Activated T-cell treated with anti-CD3 and anti-CD28 coated beads, Interleukin-2, amount 50 U/mL, for 4 hours (primary cell): ENCODE results near the gene TGIF1. TPM values are rescaled to one million over a fixed set of nuclear protein-coding genes. Genes with fewer than 3 reads are reported as not detected.

Experiments
- ATAC-seq, 2 donors: fragments of 200-7000 bp; cut with Tn5 transposase; one replicate each; pipeline ENCODE4 v1.10.0; 2021
- DNase-seq: peaks from one replicate; pipeline ENCODE4 v3.0.0-alpha.2; 2020
- H3K27me3 Mint-ChIP-seq: one replicate; pipeline ENCODE4 v1.8.0; 2021; ENCODE audit warnings: low read depth, mixed read lengths
- H3K36me3 Mint-ChIP-seq: one replicate; pipeline ENCODE4 v1.8.0; 2022; ENCODE audit warnings: mixed read lengths; ENCODE audit not compliant: insufficient read depth
- H3K4me1 Mint-ChIP-seq: one replicate; pipeline ENCODE4 v1.8.0; 2021; ENCODE audit warnings: low read depth, mixed read lengths
- H3K4me3 Mint-ChIP-seq: one replicate; pipeline ENCODE4 v1.8.0; 2021; ENCODE audit warnings: mild to moderate bottlenecking, moderate library complexity, mixed read lengths
- H3K9me3 Mint-ChIP-seq: one replicate; pipeline ENCODE4 v1.8.0; 2021; ENCODE audit warnings: mixed read lengths
- total RNA-seq, 3 donors: library from RNA; stranded (reverse); gene quantifications; one replicate each; pipeline ENCODE4 v1.2.1, GENCODE V29; 2021

The TGIF1 gene
- total RNA-seq, 3 donors from 2014 or later, result 19.8 to 35.0 (median 34.8) TPM

DNA sequence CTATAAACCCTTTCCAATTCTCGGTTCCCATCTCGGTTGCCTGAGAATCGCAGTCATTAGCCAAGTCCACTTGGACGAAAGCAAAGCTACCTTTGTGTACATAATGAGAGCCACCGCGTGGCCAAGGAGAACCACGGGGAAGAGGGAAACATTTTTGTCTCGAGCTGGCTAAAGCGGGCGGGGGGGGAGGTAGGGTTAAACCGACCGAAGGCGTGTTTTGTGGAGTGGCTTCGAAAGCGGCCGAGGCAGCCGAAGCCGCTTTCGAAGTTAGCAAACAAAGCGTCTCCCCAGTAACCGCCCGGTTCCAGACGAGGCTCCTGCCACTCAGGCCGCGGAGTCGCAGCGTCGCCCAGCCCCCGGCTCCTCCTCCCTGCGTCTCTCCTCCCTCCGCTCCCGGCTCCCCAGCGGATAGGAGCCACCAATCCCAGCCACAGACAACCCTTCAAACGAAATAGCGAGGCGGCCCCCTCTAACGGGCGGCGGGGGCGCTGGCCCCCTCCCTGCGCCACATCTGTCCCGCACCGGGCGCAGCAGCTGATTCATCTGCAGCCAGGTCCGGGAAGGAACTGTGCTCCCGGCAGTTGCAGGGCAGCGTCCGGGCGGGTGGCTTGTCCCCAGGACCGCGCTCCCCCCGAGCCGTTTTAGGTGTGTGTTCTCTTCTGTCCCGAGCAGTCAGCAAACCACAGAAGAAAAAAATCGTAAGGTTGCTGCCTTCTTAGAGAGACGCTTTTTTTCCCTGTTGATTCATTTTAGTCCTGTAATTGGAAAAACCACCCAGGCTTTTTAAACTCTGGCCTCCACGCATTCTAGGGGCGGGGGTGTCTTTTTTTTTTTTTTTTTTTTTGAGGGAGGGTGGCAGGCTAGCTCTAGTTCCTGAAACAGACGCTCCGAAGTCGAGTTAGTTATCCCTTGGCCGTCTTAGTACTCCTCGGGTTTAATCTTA, 1.8 kb upstream of the TGIF1 start:
- Mint-ChIP-seq H3K9me3 (no peaks in the 10 kb centered on the region), H3K36me3 (no peaks in the 10 kb centered on the region), H3K4me3 (peak overlapping the region; percentile 94), H3K27me3 (no peaks in the 10 kb centered on the region), H3K4me1 (peaks cover 34% of the 10 kb centered on the region)
- peak; percentile 50 to 61 for ATAC-seq
- peak; percentile 63 for DNase-seq

DNA sequence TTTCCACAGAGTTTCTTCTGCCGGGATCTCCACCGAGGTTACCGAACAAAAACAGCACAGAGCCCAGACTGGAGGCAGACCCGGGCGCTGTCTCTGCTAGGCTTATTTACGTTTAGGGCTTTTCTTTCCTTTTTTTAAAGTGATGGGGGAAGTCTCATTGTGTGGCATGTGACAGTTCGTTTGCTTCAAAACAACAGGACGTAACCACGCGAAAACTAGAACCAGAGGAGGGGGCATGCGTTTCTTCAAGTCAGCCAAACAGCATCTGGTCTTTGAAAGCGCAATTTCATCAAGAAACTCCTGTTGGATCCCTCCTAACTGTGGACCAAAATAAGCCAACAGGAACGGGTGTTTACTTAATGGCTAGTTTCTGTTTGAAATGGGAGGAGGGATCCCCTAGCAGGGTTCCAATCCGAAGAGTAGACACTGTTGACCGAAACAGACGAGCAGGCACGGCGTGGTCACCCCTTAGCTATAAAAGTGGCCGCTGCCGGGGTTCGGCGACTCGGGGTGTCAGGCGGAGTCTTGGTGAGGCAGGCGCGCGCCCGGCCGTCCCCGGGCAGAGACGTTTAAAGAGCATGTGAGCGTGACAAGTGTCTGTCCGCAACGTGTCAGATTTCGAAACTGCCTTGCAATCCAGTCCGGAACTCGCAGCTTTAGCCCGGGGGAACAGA, 997 bp upstream of the TGIF1 start:
- DNase-seq, result peak; percentile 75
- peak; percentile 34 to 35 for ATAC-seq
- Mint-ChIP-seq H3K4me1 (peaks cover 42% of the 10 kb centered on the region), H3K27me3 (no peaks in the 10 kb centered on the region), H3K9me3 (no peaks in the 10 kb centered on the region), H3K4me3 (peak overlapping the region; percentile 94), H3K36me3 (no peaks in the 10 kb centered on the region)

DNA sequence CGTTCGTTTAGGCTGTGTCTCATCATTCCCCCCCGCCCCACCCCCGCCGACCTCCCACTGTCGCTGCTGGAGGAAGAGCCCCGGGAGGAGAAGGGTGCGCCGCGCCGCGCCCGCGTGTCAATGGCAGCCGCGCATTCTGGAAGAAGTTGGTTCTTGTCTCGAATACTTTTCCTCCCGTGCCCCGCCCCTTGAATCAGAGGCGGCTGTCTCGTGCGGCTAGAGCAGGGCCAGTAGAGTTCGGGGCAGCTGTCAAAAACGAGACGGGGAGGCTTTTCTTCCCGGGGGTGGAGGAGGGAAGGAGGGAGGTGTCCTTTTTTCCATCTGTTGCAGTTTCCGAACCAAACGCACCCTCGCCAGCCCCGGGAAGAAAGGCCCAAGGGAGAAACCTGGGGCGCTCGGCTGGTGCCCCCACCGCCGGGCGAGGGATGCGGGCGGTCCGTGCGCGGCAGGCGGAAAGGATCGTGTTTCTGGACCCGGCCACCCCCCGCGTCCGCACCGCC, 410 bp upstream of the TGIF1 start:
- Mint-ChIP-seq H3K27me3 (no peaks in the 10 kb centered on the region), H3K9me3 (no peaks in the 10 kb centered on the region), H3K36me3 (no peaks in the 10 kb centered on the region), H3K4me1 (peaks cover 47% of the 10 kb centered on the region), H3K4me3 (peak overlapping the region; percentile 94)
- DNase-seq (no peak), ATAC-seq (peak in 1 of 2 donors; percentile 15)

DNA sequence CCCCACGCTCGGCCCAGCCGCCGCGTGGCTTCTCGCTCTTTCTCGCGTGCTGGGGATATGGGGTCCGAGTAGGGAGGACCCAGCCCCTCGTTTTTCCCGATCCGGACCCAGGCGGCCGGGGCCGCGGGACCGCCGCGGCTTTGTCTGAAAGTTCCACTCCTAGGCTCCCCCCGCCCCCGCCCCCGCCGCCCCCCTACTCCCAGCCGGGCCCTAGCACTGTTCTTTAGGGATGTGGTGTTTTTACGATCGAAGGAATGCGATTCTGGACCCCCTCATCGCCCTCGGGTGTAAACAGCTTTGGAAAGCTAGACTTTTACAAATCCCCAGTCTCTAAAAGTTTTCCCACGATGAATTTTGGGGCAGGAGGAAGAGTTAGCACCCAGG, 819 bp downstream of the TGIF1 start:
- no peaks in the 10 kb centered on the region for H3K27me3 Mint-ChIP-seq
- peaks cover under 1% of the 10 kb centered on the region for H3K36me3 Mint-ChIP-seq
- DNase-seq, result no peak
- no peak for ATAC-seq
- H3K4me3 Mint-ChIP-seq, result peak overlapping the region; percentile 92
- H3K9me3 Mint-ChIP-seq, result no peaks in the 10 kb centered on the region
- peaks cover 56% of the 10 kb centered on the region for H3K4me1 Mint-ChIP-seq

DNA sequence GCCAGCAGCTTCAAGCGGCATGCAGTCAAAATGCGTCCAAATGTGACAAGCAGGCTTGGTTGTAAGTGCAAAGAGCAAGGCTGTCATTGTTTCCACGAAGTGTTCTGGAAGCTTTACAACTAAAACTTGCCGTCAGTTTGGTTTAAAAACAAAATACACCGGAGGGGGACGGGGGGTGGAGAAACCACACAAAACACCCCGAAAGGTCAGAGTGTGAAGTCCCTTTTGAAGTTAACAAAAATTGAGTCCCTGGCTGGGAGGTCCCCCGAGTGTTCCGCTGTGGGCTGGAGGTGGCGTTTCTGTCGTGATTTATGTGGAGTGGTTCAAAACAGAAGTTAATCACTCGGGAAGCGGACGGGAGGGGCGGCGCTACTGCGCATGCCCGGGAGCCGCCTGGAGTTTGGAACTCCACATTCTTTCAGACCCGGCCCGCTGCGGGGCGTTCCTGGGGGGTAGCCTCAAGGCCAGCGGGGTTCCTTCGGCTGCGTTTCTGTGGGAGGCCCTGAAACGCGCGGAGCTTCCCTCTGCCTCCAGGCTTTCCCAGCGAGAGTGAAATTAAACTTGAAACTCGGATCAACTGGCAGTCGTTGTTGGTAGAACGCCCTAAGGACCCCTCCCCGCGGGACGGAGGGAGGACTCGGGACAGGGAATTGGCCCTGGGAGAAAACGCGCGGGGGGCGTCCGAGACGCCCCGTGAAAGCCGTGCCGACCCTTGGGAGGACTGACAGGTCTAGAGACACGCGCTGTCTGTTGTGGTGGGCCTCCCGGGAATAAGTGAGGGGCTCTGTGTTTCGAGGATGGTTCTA, 1.4 kb downstream of the TGIF1 start:
- Mint-ChIP-seq H3K4me1 (peaks cover 62% of the 10 kb centered on the region), H3K4me3 (peak overlapping the region; percentile 92), H3K36me3 (peaks cover 4% of the 10 kb centered on the region), H3K27me3 (no peaks in the 10 kb centered on the region), H3K9me3 (no peaks in the 10 kb centered on the region)
- peak; percentile 90 for DNase-seq
- peak; percentile 23 to 27 for ATAC-seq

DNA sequence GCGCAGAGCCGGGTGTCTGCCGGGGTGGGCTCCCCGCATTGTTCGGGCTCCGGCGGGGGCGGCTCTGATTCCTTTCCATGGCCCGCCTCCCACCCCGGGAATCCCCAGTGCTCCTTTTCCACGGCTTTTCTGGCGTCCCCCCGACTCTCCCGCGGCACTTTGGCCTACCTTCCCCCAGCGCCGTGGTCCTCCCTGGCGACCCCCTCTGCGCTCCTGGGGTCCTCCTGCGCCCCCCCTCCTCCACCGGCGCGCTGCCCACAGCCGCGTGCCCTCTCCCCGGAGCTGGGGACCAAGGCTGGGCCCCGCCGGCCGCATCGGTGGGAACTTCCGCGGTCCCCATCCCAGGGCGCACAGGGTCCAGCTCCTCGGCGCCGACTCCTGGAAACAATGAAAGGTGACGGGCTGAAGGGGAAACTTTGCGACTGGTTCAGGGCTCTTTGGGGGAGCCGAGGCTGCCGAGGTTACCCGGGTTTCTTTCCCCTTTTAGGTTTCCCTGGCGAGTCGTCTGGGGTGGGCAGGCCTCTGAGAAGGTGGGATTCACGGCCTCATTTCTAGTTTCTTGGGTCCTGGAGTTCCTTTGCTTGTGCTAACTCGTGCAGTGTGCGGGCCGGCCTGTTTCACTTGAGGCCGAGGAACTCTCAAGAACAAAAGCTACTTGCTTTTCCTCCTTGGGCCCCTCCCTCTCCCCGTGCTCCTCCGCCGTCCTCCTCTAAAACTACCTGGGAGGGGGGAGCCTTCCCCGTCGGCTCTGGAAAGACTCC, 2.2 kb downstream of the TGIF1 start:
- Mint-ChIP-seq H3K4me3 (peak overlapping the region; percentile 92), H3K4me1 (peaks cover 63% of the 10 kb centered on the region), H3K36me3 (peaks cover 11% of the 10 kb centered on the region), H3K27me3 (no peaks in the 10 kb centered on the region), H3K9me3 (no peaks in the 10 kb centered on the region)
- ATAC-seq (no peak), DNase-seq (peak; percentile 29)

DNA sequence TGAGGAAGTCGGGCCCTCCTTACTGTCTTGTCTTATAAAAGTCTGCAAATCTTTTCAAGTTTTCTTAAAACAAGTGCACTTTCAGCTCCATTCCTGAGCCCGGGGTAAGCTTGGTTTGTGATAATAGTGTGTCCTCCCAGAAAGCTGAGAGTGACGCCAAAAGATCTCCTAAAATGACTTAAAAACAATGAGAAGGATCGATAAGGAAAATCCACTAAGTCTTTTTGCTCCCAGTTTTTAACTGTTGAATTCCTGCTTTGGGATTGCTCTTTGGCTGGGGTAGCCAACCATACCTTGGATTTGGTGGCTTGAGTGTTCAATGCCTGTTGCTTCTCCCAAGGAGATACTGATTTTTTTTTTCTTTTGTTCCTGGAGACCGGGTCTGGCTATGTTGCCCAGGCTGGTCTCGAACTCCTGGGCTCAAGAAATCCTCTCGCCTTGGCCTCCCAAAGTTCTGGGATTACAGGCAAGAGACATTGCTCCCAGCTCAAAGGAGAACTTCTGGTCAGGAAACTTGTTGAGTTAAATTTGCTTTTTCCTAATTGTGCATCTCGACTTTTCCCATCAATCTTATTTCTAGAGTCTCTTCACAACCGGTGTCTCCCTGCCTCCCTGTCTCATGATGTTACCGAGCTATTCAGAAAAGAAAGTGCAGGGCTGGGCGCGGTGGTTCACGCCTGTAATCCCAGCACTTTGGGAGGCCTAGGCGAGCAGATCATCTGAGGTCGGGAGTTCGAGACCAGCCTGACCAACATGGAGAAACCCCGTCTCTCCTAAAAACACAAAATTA, 3.0 kb downstream of the TGIF1 start:
- DNase-seq, result no peak
- peak overlapping the region; percentile 92 for H3K4me3 Mint-ChIP-seq
- peaks cover 63% of the 10 kb centered on the region for H3K4me1 Mint-ChIP-seq
- no peaks in the 10 kb centered on the region for H3K9me3 Mint-ChIP-seq
- H3K36me3 Mint-ChIP-seq, result peaks cover 17% of the 10 kb centered on the region
- no peak for ATAC-seq
- H3K27me3 Mint-ChIP-seq, result no peaks in the 10 kb centered on the region

DNA sequence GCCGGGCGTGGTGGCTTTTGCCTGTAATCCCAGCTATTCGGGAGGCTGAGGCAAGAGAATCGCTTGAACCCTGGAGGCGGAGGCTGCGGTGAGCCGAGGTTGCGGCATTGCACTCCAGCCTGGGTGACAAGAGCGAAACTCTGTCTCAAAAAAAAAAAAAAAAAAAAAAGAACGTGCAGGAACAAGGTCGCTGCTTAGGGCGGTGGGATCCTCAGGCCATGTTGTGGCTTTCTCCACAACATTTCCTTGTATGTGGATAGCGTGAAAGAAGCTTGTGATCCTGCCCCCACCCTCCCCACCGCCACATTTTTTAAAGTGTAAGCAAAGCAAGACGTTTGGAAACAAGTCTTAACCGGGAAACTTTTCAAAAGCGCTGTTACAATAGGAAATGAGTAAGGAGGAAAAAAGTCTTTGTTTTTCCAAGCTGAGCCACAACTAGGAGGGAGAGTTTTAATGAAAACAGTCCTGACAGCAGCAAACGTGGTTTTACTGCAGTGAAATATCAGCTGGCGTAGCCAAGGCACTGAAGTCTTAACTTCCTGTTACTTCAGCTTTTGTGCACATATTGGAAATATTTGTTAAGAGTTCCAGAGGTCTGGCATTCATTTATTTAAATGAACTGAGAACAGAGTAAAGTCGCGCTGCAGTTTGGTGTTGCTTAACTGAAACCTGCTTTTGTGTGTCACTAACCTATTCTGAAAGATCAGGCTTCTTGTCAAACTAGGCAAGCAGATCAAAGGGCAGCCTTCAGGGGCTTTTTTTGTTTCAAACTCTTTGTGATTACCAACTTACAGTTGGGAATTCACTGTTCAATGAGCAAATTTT, 3.8 kb downstream of the TGIF1 start:
- Mint-ChIP-seq H3K4me1 (peaks cover 69% of the 10 kb centered on the region), H3K4me3 (peak overlapping the region; percentile 92), H3K36me3 (peaks cover 22% of the 10 kb centered on the region), H3K9me3 (no peaks in the 10 kb centered on the region), H3K27me3 (no peaks in the 10 kb centered on the region)
- DNase-seq, result peak; percentile 18
- ATAC-seq, result peak; percentile 38 to 53

DNA sequence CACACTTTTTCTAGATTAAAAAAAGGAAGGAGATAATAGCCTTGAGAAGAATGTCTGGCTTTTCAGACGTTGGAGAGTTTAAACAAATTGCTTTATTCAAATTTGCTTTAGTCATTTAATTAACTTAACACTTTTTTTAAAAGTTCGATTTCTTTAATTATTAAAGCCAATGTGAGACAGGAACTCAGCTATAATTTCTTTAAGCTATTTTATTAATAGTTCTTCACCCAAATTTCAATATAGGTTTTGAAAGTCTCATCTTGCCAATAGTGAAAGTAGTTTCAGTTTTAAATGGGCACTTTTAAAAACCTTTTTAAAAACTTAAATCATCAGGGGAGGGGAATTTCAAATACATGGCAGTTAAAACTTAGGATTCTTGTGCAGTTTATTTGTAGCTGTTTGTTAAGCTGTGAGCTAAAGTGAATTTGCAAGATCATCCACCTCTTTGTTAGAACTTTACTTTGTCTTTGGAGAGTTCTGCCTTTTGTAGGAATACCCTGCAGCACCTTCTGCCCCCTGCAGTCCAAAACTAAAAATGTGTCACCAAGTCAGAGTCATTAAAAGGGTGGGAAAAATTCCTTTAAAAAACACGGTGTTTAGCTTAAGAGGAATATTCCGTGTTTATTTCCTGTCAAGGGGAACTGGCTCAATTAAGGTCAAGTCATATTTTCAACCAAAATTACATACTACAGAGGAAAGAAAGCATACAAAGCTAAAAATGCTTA, 4.6 kb downstream of the TGIF1 start:
- no peak for ATAC-seq
- Mint-ChIP-seq H3K36me3 (peaks cover 29% of the 10 kb centered on the region), H3K9me3 (no peaks in the 10 kb centered on the region), H3K27me3 (no peaks in the 10 kb centered on the region), H3K4me1 (peaks cover 73% of the 10 kb centered on the region), H3K4me3 (peak overlapping the region; percentile 92)
- DNase-seq, result peak; percentile 14

DNA sequence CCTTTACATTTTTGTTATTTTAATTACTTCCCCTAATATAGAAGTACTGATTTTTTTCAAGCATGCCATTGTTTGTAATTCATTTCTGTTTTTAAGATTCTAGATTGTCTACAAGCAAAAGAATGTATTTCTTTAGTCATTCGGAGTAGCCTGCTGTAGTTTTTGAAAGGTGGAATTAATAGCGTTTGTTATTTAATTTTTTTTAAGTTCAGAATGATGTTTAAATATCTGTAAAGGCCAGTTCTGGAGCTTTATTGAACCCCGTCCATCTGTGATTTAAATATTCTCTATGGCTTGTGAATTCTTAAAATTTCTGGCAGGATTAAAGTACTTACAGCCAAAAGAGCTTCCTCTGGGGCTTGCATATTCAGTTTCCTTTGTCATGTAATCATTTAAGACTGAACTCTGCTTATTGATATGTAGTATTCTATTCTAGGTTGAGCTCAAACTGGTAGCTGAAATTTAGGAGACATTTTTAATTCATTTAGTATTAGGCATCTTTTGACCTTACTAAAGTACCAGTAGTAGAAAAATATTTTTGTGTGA, 5.2 kb downstream of the TGIF1 start:
- Mint-ChIP-seq H3K36me3 (peaks cover 30% of the 10 kb centered on the region), H3K4me3 (peak overlapping the region; percentile 92), H3K9me3 (no peaks in the 10 kb centered on the region), H3K27me3 (no peaks in the 10 kb centered on the region), H3K4me1 (peaks cover 76% of the 10 kb centered on the region)
- ATAC-seq (no peak), DNase-seq (no peak)

DNA sequence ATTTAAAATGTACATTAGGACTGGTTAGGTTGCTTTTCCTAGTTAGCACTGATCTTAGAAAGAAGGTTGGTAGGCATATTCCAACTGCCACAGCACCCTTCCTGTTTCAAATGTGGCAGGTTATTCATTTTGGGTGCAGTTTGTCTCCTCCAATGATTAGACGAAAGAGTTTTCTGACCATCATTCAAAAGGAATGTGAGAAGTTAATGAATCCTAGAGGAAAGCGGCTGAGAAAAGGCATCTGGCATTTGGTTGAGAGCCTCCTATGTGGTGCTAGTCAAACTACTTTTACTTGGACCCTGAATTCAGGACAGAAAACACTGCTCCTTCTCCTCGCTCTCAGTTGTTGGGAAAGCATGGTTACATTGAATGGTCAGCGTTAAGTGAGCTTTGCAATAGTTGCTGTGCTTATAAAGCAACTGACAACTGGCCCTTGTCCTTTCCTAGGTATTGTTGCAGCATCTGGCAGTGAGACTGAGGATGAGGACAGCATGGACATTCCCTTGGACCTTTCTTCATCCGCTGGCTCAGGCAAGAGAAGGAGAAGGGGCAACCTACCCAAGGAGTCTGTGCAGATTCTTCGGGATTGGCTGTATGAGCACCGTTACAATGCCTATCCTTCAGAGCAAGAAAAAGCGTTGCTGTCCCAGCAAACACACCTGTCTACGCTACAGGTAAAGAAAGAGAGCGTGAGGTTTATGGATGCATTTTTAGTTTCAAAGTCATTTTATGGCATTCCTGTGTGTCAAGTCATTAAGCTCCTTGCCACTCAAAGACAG, 6.1 kb downstream of the TGIF1 start:
- Mint-ChIP-seq H3K9me3 (peaks cover 6% of the 10 kb centered on the region), H3K4me3 (no peak overlapping the region), H3K27me3 (no peaks in the 10 kb centered on the region), H3K36me3 (peaks cover 35% of the 10 kb centered on the region), H3K4me1 (peaks cover 77% of the 10 kb centered on the region)
- DNase-seq, result no peak
- ATAC-seq, result no peak
